OCI-LY1 (cell line): ENCODE results near the gene FAT2.

Experiments
- H2AFZ ChIP-seq: fragments of 200-600 bp; sonication (generic), shearing (Covaris generic); 2 replicates; pipeline ENCODE4 v1.6.0; 2014; ENCODE audit warnings: antibody characterized with exemption, mild to moderate bottlenecking, low read length
- H3F3A ChIP-seq: fragments of 200-600 bp; sonication (generic), shearing (Covaris generic); 2 replicates; pipeline ENCODE4 v1.6.0; 2014; ENCODE audit warnings: mild to moderate bottlenecking, antibody characterized with exemption, low read length, moderate library complexity; ENCODE audit not compliant: insufficient read depth
- H3K27ac ChIP-seq: fragments of 200-600 bp; sonication (generic); 2 replicates; pipeline ENCODE4 v1.5.1; 2014; ENCODE audit warnings: low read length, mixed run types, mild to moderate bottlenecking, low read depth; ENCODE audit not compliant: poor library complexity, severe bottlenecking
- H3K27me3 ChIP-seq: fragments of 200-600 bp; sonication (generic); 2 replicates; pipeline ENCODE4 v1.6.0; 2014; ENCODE audit warnings: antibody characterized with exemption, mild to moderate bottlenecking, low read length, moderate library complexity; ENCODE audit not compliant: insufficient read depth
- H3K36me3 ChIP-seq: fragments of 200-600 bp; sonication (generic); 2 replicates; pipeline ENCODE4 v1.6.1; 2014; ENCODE audit warnings: mild to moderate bottlenecking, antibody characterized with exemption, low read length, moderate library complexity, mixed read lengths; ENCODE audit not compliant: insufficient read depth
- H3K4me1 ChIP-seq: fragments of 200-600 bp; sonication (generic); 2 replicates; pipeline ENCODE4 v1.5.1; 2014; ENCODE audit warnings: mild to moderate bottlenecking, low read length, moderate library complexity; ENCODE audit not compliant: insufficient read depth, severe bottlenecking
- H3K4me2 ChIP-seq: fragments of 200-600 bp; sonication (generic), shearing (Covaris generic); 2 replicates; pipeline ENCODE4 v1.6.1; 2014; ENCODE audit warnings: low read length
- H3K4me3 ChIP-seq: fragments of 200-600 bp; sonication (generic); 2 replicates; pipeline ENCODE4 v1.5.1; 2014; ENCODE audit warnings: low read length, low read depth, mild to moderate bottlenecking, mixed read lengths; ENCODE audit not compliant: poor library complexity, severe bottlenecking
- H3K79me2 ChIP-seq: fragments of 200-600 bp; shearing (Covaris generic); 2 replicates; pipeline ENCODE4 v1.6.1; 2016; ENCODE audit warnings: mixed run types, low read length, mixed read lengths; ENCODE audit not compliant: insufficient read depth
- H3K9ac ChIP-seq: fragments of 200-600 bp; sonication (generic), shearing (Covaris generic); 2 replicates; pipeline ENCODE4 v1.6.1; 2014; ENCODE audit warnings: mild to moderate bottlenecking, low read length, mixed read lengths
- H3K9me2 ChIP-seq: fragments of 200-600 bp; sonication (generic), shearing (Covaris generic); 2 replicates; pipeline ENCODE4 v1.6.1; 2014; ENCODE audit warnings: low read depth, mild to moderate bottlenecking, low read length, mixed read lengths
- H3K9me3 ChIP-seq: fragments of 200-600 bp; shearing (Covaris generic); 2 replicates; pipeline ENCODE4 v1.6.1; 2014; ENCODE audit warnings: low read length, mixed read lengths
- H4K20me1 ChIP-seq: fragments of 200-600 bp; sonication (generic), shearing (Covaris generic); 2 replicates; pipeline ENCODE4 v1.6.0; 2016; ENCODE audit warnings: mild to moderate bottlenecking, low read length; ENCODE audit not compliant: insufficient read depth
- CTCF ChIP-seq: fragments of 200-600 bp; sonication (generic), shearing (Covaris generic); IDR thresholded peaks from 2 replicates; pipeline ENCODE4 v1.5.1; 2017; ENCODE audit warnings: mild to moderate bottlenecking, antibody characterized with exemption, low read length, moderate library complexity, mixed read lengths
- EZH2 ChIP-seq: fragments of 200-600 bp; sonication (generic), shearing (Covaris generic); IDR thresholded peaks from 2 replicates; pipeline ENCODE4 v1.8.0; 2017; ENCODE audit warnings: borderline replicate concordance, mixed run types, mild to moderate bottlenecking, antibody characterized with exemption, low read length, moderate library complexity, mixed read lengths

FAT2 gene

GRCh38 chr5:151605559-151605958, 14.4 kb upstream of the FAT2 start:
- Histone ChIP-seq H3K27ac (no peak overlapping the region), H4K20me1 (no peaks in the 10 kb centered on the region), H3K79me2 (no peaks in the 10 kb centered on the region), H3K4me2 (no peak overlapping the region), H3K9me3 (no peaks in the 10 kb centered on the region), H3K9ac (no peak overlapping the region), H3K4me3 (no peak overlapping the region), H3F3A (no peaks in the 10 kb centered on the region), H3K36me3 (no peaks in the 10 kb centered on the region), H3K4me1 (no peaks in the 10 kb centered on the region), H3K27me3 (no peaks in the 10 kb centered on the region), H2AFZ (no peak overlapping the region), H3K9me2 (no peaks in the 10 kb centered on the region)
- no peak for TF ChIP-seq CTCF
- TF ChIP-seq EZH2 = no peak

- Histone ChIP-seq H3K9me3 (no peaks in the 10 kb centered on the region), H3K4me2 (no peak overlapping the region), H3K4me3 (no peak overlapping the region), H3K4me1 (no peaks in the 10 kb centered on the region), H3K79me2 (no peaks in the 10 kb centered on the region), H3K9me2 (no peaks in the 10 kb centered on the region), H3K36me3 (no peaks in the 10 kb centered on the region), H3K27ac (no peak overlapping the region), H3F3A (no peaks in the 10 kb centered on the region), H4K20me1 (no peaks in the 10 kb centered on the region), H2AFZ (no peak overlapping the region), H3K9ac (no peak overlapping the region), H3K27me3 (no peaks in the 10 kb centered on the region)
- TF ChIP-seq CTCF = no peak
- TF ChIP-seq EZH2 = no peak
Observed at GRCh38 chr5:151602806-151603205, 11.7 kb upstream of the FAT2 start.

GRCh38 chr5:151601391-151601790, 10.3 kb upstream of the FAT2 start:
- no peaks in the 10 kb centered on the region for H4K20me1 ChIP-seq
- H3K27me3 ChIP-seq = no peaks in the 10 kb centered on the region
- H3K9ac ChIP-seq = no peak overlapping the region
- H3K4me3 ChIP-seq = no peak overlapping the region
- no peaks in the 10 kb centered on the region for H3K9me3 ChIP-seq
- H2AFZ ChIP-seq = no peak overlapping the region
- H3K36me3 ChIP-seq = no peaks in the 10 kb centered on the region
- TF ChIP-seq EZH2 (no peak), CTCF (no peak)
- H3K9me2 ChIP-seq = no peaks in the 10 kb centered on the region
- no peaks in the 10 kb centered on the region for H3K4me1 ChIP-seq
- no peak overlapping the region for H3K27ac ChIP-seq
- no peaks in the 10 kb centered on the region for H3K79me2 ChIP-seq
- no peak overlapping the region for H3K4me2 ChIP-seq
- no peaks in the 10 kb centered on the region for H3F3A ChIP-seq
